Natural killer cell (primary cell): ENCODE data around the gene MRPS35. TPM values are rescaled to one million over a fixed set of nuclear protein-coding genes. Genes with fewer than 3 reads are reported as not detected.

ENCODE experiments used
- ATAC-seq, 3 donors: fragments of 150-1000 bp in 2 of 3; fragments of 200-7000 bp in 1 of 3; cut with Tn5 transposase; 1 replicate in 1 of 3; 2 replicates in 2 of 3; pipeline ENCODE4 v1.10.0; 2021; ENCODE audit warnings: mild to moderate bottlenecking in 2 of 3, moderate library complexity in 2 of 3
- DNase-seq, 2 donors: peaks; one replicate each; pipeline versions ENCODE4 v3.0.0 to v3.0.0-alpha.2; 2013 to 2021; ENCODE audit warnings: mixed read lengths in 1 of 2
- H3K27ac ChIP-seq: one replicate; pipeline ENCODE4 v1.5.1; 2013; ENCODE audit warnings: mild to moderate bottlenecking, low read length
- H3K27me3 ChIP-seq: one replicate; pipeline ENCODE4 v1.6.1; 2013; ENCODE audit warnings: low read length; ENCODE audit not compliant: control insufficient read depth, insufficient read depth
- H3K36me3 ChIP-seq: one replicate; pipeline ENCODE4 v1.6.1; 2013; ENCODE audit warnings: low read length; ENCODE audit not compliant: control insufficient read depth, insufficient read depth
- H3K4me1 ChIP-seq: one replicate; pipeline ENCODE4 v1.6.1; 2013; ENCODE audit warnings: low read length; ENCODE audit not compliant: control insufficient read depth, insufficient read depth
- H3K4me3 ChIP-seq: one replicate; pipeline ENCODE4 v1.5.1; 2013; ENCODE audit warnings: low read length
- H3K9me3 ChIP-seq: one replicate; pipeline ENCODE4 v1.6.1; 2013; ENCODE audit warnings: low read length; ENCODE audit not compliant: control insufficient read depth, insufficient read depth
- H3K27ac Mint-ChIP-seq, 2 donors: one replicate each; pipeline ENCODE4 v1.8.0; 2022; ENCODE audit warnings: mild to moderate bottlenecking in 2 of 2, mixed read lengths in 2 of 2, moderate library complexity in 1 of 2
- H3K27me3 Mint-ChIP-seq, 2 donors: one replicate each; pipeline ENCODE4 v1.8.0; 2022; ENCODE audit warnings: low read depth in 2 of 2, mixed read lengths in 2 of 2
- H3K36me3 Mint-ChIP-seq: one replicate; pipeline ENCODE4 v1.8.0; 2022; ENCODE audit warnings: mixed read lengths
- H3K4me1 Mint-ChIP-seq, 2 donors: one replicate each; pipeline ENCODE4 v1.8.0; 2022; ENCODE audit warnings: mixed read lengths in 2 of 2
- H3K4me3 Mint-ChIP-seq: one replicate; pipeline ENCODE4 v1.8.0; 2022; ENCODE audit warnings: mild to moderate bottlenecking, moderate library complexity, mixed read lengths
- H3K9me3 Mint-ChIP-seq, 2 donors: one replicate each; pipeline ENCODE4 v1.8.0; 2022; ENCODE audit warnings: mixed read lengths in 2 of 2
- WGBS: methylation state at CpG from one replicate; pipeline ENCODE4 v1.1.7; 2013; ENCODE audit warnings: missing lambda C conversion rate; ENCODE audit not compliant: insufficient coverage; 5-methylcytosine and 5-hydroxymethylcytosine counted together
- intact Hi-C: fragments of 100-400 bp; cut with micrococcal nuclease; formaldehyde crosslinking; loops from one replicate; pipeline ENCODE4 v1.14.2; 2022
- total RNA-seq, 4 donors: library from RNA; stranded (reverse); fragments of 120-200 nt in 1 of 4; gene quantifications; one replicate each; pipeline versions ENCODE4 v1.2.3 to v1.2.4, GENCODE V29; 2013 to 2022
- TF ChIP-seq, protein P1 (sequence below): fragments of 200-600 bp; IDR thresholded peaks from one replicate; pipeline ENCODE4 v1.8.0; 2022; ENCODE audit warnings: antibody characterized with exemption

The MRPS35 gene
- 10 to 100 TPM; 16.7 to 20.5 (median 18.6) TPM for total RNA-seq
- total RNA-seq (2013) = 35.1 TPM

DNA sequence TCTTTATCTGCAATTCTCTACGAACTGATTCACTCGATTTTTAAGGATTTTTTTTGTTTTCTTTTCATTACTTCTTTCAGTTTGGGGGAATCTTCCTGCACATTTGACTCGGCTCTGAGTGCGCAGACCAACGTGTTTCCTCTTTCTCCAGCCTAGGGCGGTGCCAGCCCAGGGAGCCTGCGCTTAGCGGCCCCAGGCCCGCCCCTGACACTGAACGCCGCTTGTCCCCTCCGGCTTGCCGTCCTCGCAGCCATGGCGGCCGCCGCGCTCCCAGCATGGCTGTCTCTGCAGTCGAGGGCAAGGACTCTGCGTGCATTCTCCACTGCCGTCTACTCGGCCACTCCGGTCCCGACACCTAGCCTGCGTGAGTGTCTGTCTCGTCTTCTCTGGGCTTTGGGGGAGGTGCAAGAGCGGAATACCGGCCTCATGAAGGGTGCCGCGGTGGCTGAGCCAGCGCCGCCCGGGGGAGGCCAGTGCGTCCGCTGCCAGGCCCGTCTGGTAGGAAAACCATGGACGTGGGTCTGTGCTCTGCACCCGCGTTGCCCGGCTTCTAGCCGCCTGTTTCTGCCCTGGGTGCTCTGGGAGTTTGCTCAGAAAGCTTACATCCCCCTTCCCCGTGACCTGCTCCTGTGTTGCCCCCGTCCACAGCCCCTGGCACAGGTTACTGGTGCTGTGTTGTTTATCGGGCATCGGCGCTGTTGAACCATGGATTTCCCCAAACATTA, at the start of gene MRPS35:
Gene MRPS35, plus strand, starts transcription at position 241 of the 725 bp plus-strand sequence. Its CDS starts 12 bp downstream, at position 253.
- H3K27me3 Mint-ChIP-seq = peaks cover 0 to 3% of the 10 kb centered on the region in 2 donors
- TF ChIP-seq, protein P1, sequence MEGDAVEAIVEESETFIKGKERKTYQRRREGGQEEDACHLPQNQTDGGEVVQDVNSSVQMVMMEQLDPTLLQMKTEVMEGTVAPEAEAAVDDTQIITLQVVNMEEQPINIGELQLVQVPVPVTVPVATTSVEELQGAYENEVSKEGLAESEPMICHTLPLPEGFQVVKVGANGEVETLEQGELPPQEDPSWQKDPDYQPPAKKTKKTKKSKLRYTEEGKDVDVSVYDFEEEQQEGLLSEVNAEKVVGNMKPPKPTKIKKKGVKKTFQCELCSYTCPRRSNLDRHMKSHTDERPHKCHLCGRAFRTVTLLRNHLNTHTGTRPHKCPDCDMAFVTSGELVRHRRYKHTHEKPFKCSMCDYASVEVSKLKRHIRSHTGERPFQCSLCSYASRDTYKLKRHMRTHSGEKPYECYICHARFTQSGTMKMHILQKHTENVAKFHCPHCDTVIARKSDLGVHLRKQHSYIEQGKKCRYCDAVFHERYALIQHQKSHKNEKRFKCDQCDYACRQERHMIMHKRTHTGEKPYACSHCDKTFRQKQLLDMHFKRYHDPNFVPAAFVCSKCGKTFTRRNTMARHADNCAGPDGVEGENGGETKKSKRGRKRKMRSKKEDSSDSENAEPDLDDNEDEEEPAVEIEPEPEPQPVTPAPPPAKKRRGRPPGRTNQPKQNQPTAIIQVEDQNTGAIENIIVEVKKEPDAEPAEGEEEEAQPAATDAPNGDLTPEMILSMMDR = no peak
- H3K9me3 Mint-ChIP-seq = no peaks in the 10 kb centered on the region
- Histone ChIP-seq H3K4me3 (peak within 1 kb of the TSS; percentile 97), H3K27ac (peak within 1 kb of the TSS; percentile 73), H3K9me3 (no peaks in the 10 kb centered on the region), H3K27me3 (peaks cover 2% of the 10 kb centered on the region), H3K36me3 (peaks cover 3% of the 10 kb centered on the region), H3K4me1 (peaks cover 12% of the 10 kb centered on the region)
- intact Hi-C loops = loop anchor here (2.0 kb wide), 1 partner anchor 186 kb away; the partner anchor contains the start of gene PPFIBP1
- peaks cover 28 to 39% of the 10 kb centered on the region in 2 donors for H3K4me1 Mint-ChIP-seq
- H3K36me3 Mint-ChIP-seq = no peaks in the 10 kb centered on the region
- under 1% methylated on average over 46 of the region's 46 CpGs for WGBS
- H3K27ac Mint-ChIP-seq = peak within 1 kb of the TSS; percentile 90 to 94
- H3K4me3 Mint-ChIP-seq = peak within 1 kb of the TSS; percentile 95
- DNase-seq (peak; percentile 88 to 95), ATAC-seq (peak; percentile 97 to 99 (median 98))

DNA sequence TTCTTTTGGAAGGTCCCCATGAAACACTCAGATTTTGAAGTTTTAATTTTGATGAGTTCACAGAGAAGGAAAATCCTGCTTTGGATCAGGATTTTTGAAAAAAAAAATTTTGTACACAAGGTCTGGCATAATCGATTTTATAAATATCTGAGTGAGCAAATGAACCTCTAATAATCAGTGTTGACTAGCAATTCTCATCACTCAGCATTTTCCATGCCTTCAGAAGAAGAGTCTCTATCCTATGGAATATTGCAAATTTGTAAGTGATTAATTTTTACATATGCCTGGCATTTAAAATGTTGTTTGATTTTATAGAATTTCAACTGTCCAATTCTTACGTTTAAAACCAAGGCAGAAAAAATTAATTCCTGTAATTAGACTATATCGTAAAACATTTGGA, 44.9 kb upstream of the MRPS35 start:
- TF ChIP-seq, protein P1 = no peak
- Mint-ChIP-seq H3K27ac (no peak overlapping the region), H3K4me3 (no peak overlapping the region), H3K4me1 (no peaks in the 10 kb centered on the region), H3K36me3 (no peaks in the 10 kb centered on the region), H3K9me3 (no peaks in the 10 kb centered on the region), H3K27me3 (peaks cover 10 to 15% of the 10 kb centered on the region in 2 donors)
- Histone ChIP-seq H3K4me1 (no peaks in the 10 kb centered on the region), H3K4me3 (no peak overlapping the region), H3K36me3 (no peaks in the 10 kb centered on the region), H3K27ac (no peak overlapping the region), H3K9me3 (no peaks in the 10 kb centered on the region), H3K27me3 (no peaks in the 10 kb centered on the region)
- intact Hi-C loops = no loop called here
- no peak for ATAC-seq
- no CpG with 5 or more reads among the region's 3 CpGs for WGBS
- DNase-seq = no peak

DNA sequence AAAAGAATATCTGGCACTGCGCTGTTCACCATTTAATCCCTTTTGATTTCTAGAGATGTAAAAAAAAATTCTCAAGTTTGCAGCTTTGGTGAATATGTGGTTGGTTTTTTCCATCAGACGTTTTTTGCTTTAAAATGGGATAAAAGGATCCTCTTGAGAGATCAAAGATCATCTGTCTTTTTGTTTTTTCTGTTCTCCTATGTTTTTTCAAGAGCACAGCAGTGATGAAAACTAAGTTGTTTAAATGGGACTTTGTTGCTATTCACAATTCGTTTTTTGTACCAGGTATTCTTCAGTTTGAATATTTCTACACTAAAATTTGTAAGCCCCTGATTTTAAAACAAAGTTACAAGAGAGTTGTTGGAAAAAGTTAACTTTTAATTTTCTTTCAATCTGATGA, 44.1 kb upstream of the MRPS35 start:
- no peak overlapping the region for H3K27ac Mint-ChIP-seq

More for the DNA sequence above, 44.1 kb upstream of the MRPS35 start:
- Mint-ChIP-seq H3K9me3 (no peaks in the 10 kb centered on the region), H3K36me3 (no peaks in the 10 kb centered on the region), H3K4me1 (no peaks in the 10 kb centered on the region), H3K4me3 (no peak overlapping the region), H3K27me3 (peaks cover 12 to 15% of the 10 kb centered on the region in 2 donors)
- Histone ChIP-seq H3K4me1 (no peaks in the 10 kb centered on the region), H3K27me3 (no peaks in the 10 kb centered on the region), H3K4me3 (no peak overlapping the region), H3K36me3 (no peaks in the 10 kb centered on the region), H3K9me3 (no peaks in the 10 kb centered on the region), H3K27ac (no peak overlapping the region)
- intact Hi-C loops = no loop called here
- no peak for DNase-seq
- WGBS = 6% methylated on average over 1 of the region's 3 CpGs
- ATAC-seq = no peak
- TF ChIP-seq, protein P1 = no peak
